NCI-H1092 (cell line): ENCODE data around the gene ERC2.

Source experiments
- DNase-seq: peaks from one replicate; lab custom pipeline; 2025; lab: John Stamatoyannopoulos, UW

The ERC2 gene

GRCh38 chr3:55490276-55490913 lies 977.9 kb downstream of the ERC2 start:
- DNase-seq: no peak

GRCh38 chr3:55489798-55490132 lies 978.5 kb downstream of the ERC2 start:
- no peak for DNase-seq

- DNase-seq: peak; percentile 11
Observed at GRCh38 chr3:55488398-55489055, 979.7 kb downstream of the ERC2 start.

- no peak for DNase-seq
Observed at GRCh38 chr3:55487381-55488241, 980.7 kb downstream of the ERC2 start.

GRCh38 chr3:55486857-55487380 lies 981.3 kb downstream of the ERC2 start, which contains the start of gene WNT5A:
Gene WNT5A, minus strand, starts transcription at chr3:55487306. Its CDS starts 321 bp downstream, at chr3:55486985.
- no peak for DNase-seq

- no peak for DNase-seq
Observed at GRCh38 chr3:55486101-55486856, 982.0 kb downstream of the ERC2 start.

- peak; percentile 24 for DNase-seq
Observed at GRCh38 chr3:55484801-55485791, 983.2 kb downstream of the ERC2 start.

GRCh38 chr3:55484191-55484689 lies 984.0 kb downstream of the ERC2 start:
- DNase-seq: no peak

- no peak for DNase-seq
Observed at GRCh38 chr3:55483196-55484095, 984.8 kb downstream of the ERC2 start.

- no peak for DNase-seq
Observed at GRCh38 chr3:55482496-55483195, 985.6 kb downstream of the ERC2 start.

GRCh38 chr3:55481744-55482495 lies 986.3 kb downstream of the ERC2 start:
- no peak for DNase-seq

GRCh38 chr3:55480911-55481743 lies 987.1 kb downstream of the ERC2 start:
- no peak for DNase-seq

GRCh38 chr3:55477306-55478303 lies 990.7 kb downstream of the ERC2 start:
- DNase-seq: no peak

GRCh38 chr3:55476515-55476914 lies 991.8 kb downstream of the ERC2 start:
- DNase-seq: no peak

- no peak for DNase-seq
Observed at GRCh38 chr3:55474213-55474632, 994.0 kb downstream of the ERC2 start.

- DNase-seq: no peak
Observed at GRCh38 chr3:55473788-55474187, 994.5 kb downstream of the ERC2 start.
